Progenitor cell of endocrine pancreas (in vitro differentiated cells): ENCODE data around the gene CTNNA2. TPM values are rescaled to one million over a fixed set of nuclear protein-coding genes. Genes with fewer than 3 reads are reported as not detected.

ENCODE experiments used
- DNase-seq: peaks from one replicate; pipeline ENCODE4 v3.0.0; 2021; ENCODE audit warnings: low spot score; ENCODE audit not compliant: unreplicated experiment
- H3K27ac Mint-ChIP-seq: 2 replicates; pipeline ENCODE4 v1.8.0; 2021; ENCODE audit warnings: mild to moderate bottlenecking, moderate library complexity, mixed read lengths
- H3K27me3 Mint-ChIP-seq: 2 replicates; pipeline ENCODE4 v1.8.0; 2021; ENCODE audit warnings: mixed read lengths
- H3K36me3 Mint-ChIP-seq: 2 replicates; pipeline ENCODE4 v1.8.0; 2022; ENCODE audit warnings: mixed read lengths; ENCODE audit not compliant: insufficient read depth
- H3K4me1 Mint-ChIP-seq: 2 replicates; pipeline ENCODE4 v1.8.0; 2021; ENCODE audit warnings: low read depth, mixed read lengths
- H3K4me3 Mint-ChIP-seq: 2 replicates; pipeline ENCODE4 v1.8.0; 2021; ENCODE audit warnings: low read depth, mild to moderate bottlenecking, moderate library complexity, mixed read lengths
- H3K9me3 Mint-ChIP-seq: 2 replicates; pipeline ENCODE4 v1.8.0; 2021; ENCODE audit warnings: low read depth, mixed read lengths
- CTCF ChIP-seq: fragments of 200-600 bp; sonication (generic); IDR thresholded peaks from one replicate; pipeline ENCODE4 v1.5.0; 2021; ENCODE audit warnings: antibody characterized with exemption, mild to moderate bottlenecking; ENCODE audit not compliant: unreplicated experiment
- total RNA-seq: library from RNA; stranded (reverse); gene quantifications from 2 replicates; pipeline ENCODE4 v1.2.1, GENCODE V29; 2021

The CTNNA2 gene
- total RNA-seq, 1 donor from 2014 or later: 10.2 TPM

- no peak overlapping the region for H3K4me3 Mint-ChIP-seq
- DNase-seq: no peak
- H3K4me1 Mint-ChIP-seq: peaks cover 4% of the 10 kb centered on the region
- no peaks in the 10 kb centered on the region for H3K36me3 Mint-ChIP-seq
- no peak overlapping the region for H3K27ac Mint-ChIP-seq
- H3K9me3 Mint-ChIP-seq: no peaks in the 10 kb centered on the region
- TF ChIP-seq CTCF: no peak
- H3K27me3 Mint-ChIP-seq: no peaks in the 10 kb centered on the region
Measured at GRCh38 chr2:80062298-80062697, 549.4 kb downstream of the CTNNA2 start.

GRCh38 chr2:80068038-80068731 lies 555.3 kb downstream of the CTNNA2 start:
- no peak for TF ChIP-seq CTCF
- Mint-ChIP-seq H3K4me1 (peaks cover 1% of the 10 kb centered on the region), H3K27me3 (peaks cover 6% of the 10 kb centered on the region), H3K36me3 (no peaks in the 10 kb centered on the region), H3K4me3 (no peak overlapping the region), H3K9me3 (no peaks in the 10 kb centered on the region), H3K27ac (no peak overlapping the region)
- no peak for DNase-seq

DNA sequence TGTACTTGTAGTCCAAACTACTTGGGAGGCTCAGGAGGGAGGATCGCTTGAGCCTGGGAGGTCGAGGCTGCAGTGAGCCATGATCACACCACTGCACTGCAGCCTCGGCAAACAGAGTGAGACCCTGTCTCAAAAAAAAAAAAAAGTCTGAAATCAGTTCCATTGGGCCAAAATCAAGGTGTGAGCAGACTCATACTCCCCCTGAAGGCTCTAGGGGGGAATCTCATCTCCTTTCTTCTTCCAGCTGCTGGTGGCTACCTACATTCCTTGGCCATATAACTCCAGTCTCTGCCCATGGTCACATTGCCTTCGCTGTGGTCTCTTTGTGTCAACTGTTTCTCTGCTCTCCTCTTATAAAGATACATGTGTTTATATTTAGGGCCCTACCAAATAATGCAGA lies 557.7 kb downstream of the CTNNA2 start:
- no peaks in the 10 kb centered on the region for H3K36me3 Mint-ChIP-seq
- H3K9me3 Mint-ChIP-seq: no peaks in the 10 kb centered on the region
- TF ChIP-seq CTCF: no peak
- no peak overlapping the region for H3K27ac Mint-ChIP-seq
- peaks cover 6% of the 10 kb centered on the region for H3K27me3 Mint-ChIP-seq
- no peak for DNase-seq
- H3K4me1 Mint-ChIP-seq: peaks cover 4% of the 10 kb centered on the region
- H3K4me3 Mint-ChIP-seq: no peak overlapping the region

DNA sequence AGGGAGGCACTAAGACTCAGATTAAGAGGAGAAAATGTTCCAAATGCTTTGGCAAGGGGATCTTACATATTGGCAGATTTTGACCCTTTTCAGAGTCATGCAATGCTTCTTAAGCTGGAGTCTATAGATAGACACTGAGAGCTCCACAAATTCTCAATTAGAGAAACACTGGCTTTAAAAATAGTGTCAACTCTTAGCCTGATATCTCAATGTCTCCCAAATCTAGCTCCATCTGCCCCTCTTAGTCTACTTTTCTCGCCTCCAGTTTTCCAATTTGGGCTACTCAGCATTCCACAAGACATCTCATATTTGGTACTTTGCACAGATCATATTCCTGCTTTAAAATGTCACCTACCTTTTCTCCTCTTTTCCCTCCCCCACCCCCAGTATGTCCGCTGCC lies 559.1 kb downstream of the CTNNA2 start:
- Mint-ChIP-seq H3K27ac (no peak overlapping the region), H3K9me3 (no peaks in the 10 kb centered on the region), H3K4me1 (peaks cover 4% of the 10 kb centered on the region), H3K27me3 (peaks cover 6% of the 10 kb centered on the region), H3K4me3 (no peak overlapping the region), H3K36me3 (no peaks in the 10 kb centered on the region)
- TF ChIP-seq CTCF: no peak
- DNase-seq: no peak

DNA sequence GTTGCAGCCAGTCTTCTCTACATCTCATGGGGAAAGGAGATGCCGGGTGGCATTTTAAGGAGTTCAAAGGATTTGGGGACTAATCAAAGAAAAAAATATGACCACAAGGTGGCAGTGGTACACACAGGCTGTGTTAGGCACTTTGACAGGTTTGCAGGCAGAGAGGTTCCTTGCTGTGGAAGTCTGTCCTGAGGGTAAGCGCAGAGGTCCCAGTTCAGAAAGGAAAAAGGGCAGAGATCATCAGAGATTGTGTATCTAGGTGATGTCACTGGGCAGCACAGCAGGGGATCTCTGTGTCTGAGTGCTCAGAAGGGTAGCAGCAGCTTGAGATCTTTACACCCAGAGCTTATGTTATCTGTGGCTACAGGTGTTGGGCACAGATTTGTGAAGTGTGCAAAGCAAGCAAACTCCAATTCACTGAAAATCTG lies 560.3 kb downstream of the CTNNA2 start:
- peaks cover 4% of the 10 kb centered on the region for H3K4me1 Mint-ChIP-seq
- peaks cover 6% of the 10 kb centered on the region for H3K27me3 Mint-ChIP-seq
- H3K4me3 Mint-ChIP-seq: no peak overlapping the region
- peak; percentile 15 for DNase-seq
- TF ChIP-seq CTCF: peak; percentile 90
- no peaks in the 10 kb centered on the region for H3K36me3 Mint-ChIP-seq
- H3K27ac Mint-ChIP-seq: no peak overlapping the region
- H3K9me3 Mint-ChIP-seq: no peaks in the 10 kb centered on the region
